ENCODE results near the gene PBX3.
A peak's percentile ranks its signal among the peaks of the same experiment; 100 is the strongest.

Gene PBX3

GRCh38 chr9:125823874-125824406 lies 76.8 kb downstream of the PBX3 start:
- DNase-seq (ENCODE audit: low spot score), result peak; percentile 7

DNA sequence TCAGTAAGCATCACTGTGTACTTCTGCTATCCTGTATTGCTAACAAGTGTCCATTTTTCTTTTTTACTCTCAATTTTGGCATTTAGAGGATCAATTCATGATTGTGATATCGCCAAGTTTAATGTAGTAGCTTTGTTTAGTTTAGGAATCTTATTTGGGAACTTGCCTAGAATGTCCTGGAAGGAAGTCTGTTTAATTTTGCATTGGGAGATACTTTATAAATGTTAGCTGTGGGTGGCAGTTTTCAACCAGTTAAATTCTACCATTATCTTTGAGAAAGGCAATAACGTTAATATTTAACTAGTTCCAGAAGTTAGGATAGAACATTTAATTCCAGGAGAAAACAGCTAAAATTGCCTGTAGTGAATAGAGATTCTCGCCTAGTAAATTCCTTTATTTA lies 78.6 kb downstream of the PBX3 start:
- no peak for DNase-seq (ENCODE audit: low spot score)

GRCh38 chr9:125826850-125827249 lies 79.7 kb downstream of the PBX3 start:
- no peak for DNase-seq (ENCODE audit: low spot score)

- no peak for DNase-seq (ENCODE audit: low spot score)
Observed at GRCh38 chr9:125829743-125830142, 82.6 kb downstream of the PBX3 start.

DNA sequence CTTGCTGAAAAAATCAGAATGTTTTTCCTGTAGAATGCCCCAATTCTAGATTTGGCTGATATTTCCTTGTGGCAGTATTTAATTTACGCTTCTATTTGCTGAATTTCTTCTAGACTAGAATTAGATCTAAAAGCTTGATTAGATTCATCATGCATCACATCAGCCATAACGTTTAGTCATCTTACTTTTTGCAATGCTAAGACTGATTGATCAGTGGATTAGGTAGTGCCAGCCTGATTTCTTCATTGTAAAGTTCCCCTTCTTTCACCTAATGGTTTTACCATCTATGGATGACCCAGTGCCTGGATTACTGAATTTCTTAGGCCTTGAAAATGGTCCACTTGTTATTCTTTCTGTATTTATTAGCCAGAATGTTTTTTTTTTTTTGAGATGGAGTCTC lies 83.9 kb downstream of the PBX3 start:
- DNase-seq (ENCODE audit: low spot score), result no peak

DNA sequence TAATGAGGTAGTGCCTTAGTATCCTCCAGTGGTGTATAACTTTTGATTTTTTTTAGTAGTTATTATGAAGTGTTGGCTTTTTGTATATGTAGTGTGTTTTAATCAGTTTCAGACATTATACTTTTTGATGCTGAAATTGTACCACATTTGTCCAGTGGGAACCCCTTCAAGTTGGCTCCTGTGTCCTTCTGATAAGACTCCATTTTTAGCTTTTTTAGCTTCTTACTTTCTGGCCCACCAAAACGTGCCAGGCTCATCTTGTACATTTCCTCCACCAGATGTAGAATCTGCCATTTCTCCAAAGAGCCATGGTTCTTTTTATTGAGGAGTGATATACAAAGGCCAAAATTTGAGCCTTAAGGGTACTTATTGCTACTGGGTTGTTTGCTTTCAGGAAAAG lies 84.4 kb downstream of the PBX3 start:
- DNase-seq (ENCODE audit: low spot score), result no peak

DNA sequence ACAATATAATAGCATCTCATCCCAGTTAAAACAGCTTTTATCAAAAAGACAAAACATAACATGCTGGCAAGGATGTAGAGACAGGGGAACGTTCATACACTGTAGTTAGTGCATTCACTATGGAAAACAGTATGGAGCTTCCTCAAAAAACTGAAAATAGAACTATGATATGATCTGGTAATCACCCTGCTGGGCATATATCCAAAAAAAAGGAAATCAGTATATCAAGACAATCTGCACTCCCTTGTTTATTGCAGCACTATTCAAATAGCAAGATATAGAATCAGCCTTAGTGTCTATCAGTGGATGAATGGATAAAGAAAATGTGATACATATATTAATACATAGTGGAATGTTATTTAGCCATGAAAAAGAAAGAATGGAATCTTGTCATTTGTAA lies 88.5 kb downstream of the PBX3 start:
- DNase-seq (ENCODE audit: low spot score), result no peak

DNA sequence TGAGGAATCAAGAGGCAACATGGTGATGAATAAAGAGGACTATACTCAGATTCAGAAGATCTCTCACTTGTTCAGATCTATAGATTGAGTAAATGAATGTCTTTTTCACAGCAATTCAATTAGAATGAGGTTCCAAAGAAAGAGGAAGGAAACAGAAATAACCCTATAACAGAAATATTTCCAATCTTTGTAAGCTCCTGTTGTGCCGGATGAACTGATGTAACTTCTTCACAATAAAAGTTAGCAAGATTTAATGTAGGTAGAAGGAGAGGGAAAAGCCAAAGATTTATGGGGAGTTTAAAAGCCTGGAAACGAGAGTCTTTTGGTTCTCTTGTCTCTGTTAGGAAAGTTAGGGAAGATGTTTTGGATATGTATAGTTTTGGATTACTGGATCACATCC lies 92.1 kb downstream of the PBX3 start:
- DNase-seq (ENCODE audit: low spot score), result no peak

DNA sequence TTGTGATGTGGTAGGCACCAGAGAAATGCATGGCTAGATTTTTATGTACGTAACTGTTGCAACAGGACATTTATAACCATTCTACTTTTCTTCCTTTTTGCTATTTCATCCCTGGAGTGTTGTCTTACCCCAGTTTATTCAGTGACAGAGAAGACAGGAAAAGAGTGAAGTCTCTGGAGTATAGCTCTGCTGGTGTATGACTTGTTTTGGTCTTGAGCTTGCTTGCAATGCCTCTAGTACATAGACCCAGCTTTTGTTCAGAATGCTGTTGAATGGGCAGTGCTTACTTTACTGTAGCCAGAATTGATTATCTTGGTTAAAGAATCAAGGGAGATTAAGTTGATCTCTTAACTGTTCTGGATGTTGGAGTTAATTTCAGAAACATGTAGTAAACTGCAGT lies 94.3 kb downstream of the PBX3 start:
- no peak for DNase-seq (ENCODE audit: low spot score)

DNA sequence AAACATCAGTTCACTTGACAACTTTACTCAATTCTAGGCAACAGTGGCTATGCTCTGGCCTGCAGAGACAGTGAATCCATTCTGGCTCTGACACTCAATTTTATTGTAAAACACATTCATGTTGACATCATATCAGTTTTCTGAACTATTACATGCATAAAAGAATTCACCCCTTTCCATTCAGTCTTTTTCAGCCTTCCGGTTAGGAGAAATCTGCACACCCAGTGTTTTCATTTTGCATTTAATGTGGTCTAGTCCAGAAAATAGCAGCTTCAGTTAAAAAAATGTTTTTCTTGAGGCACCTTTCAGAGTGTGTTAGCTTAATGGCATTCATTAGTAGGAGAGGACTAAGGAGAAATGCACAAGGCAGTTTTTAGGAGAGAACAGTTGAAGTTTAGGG lies 95.1 kb downstream of the PBX3 start:
- no peak for DNase-seq (ENCODE audit: low spot score)

DNA sequence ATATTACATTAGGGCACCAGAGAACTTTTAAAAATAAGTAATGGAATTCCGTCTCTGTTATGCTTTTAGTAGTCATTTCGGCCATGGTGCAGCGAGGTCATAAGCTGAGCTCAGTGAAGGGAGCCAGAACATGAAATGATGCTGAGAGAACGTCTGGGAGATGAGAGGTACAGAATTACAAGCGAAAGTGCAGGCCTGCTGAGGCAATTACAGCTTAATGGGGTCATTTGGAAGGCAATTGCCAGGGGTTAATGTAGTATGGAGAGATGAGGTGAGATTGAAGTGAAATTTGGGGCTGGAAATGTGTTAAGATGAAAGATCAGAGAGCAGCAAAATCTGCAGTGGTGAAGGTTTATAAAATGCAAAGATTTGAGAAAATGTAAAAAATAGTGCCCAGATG lies 96.5 kb downstream of the PBX3 start:
- DNase-seq (ENCODE audit: low spot score), result no peak

- no peak for DNase-seq (ENCODE audit: low spot score)
Observed at GRCh38 chr9:125844611-125845010, 97.4 kb downstream of the PBX3 start.

GRCh38 chr9:125845271-125845808 lies 98.2 kb downstream of the PBX3 start:
- DNase-seq (ENCODE audit: low spot score), result no peak

DNA sequence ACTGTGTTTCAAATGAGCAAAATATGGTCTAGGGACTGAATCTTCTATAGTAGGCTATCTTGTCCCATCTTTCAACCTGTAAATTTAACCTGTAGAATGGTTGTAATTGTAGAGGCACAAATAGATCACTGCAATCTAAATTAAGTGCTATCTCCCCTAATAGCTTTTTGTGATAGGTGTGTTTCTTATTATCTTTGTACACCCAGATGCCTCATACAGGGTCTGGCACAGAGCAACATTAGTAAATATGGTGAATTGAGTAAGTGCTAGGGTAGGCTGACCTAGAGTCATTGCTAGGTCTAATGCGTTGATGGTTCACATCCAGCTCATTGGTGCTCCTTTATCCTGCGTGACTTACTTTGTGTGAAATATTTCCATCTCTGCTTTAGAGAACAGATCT lies 100.6 kb downstream of the PBX3 start:
- no peak for DNase-seq (ENCODE audit: low spot score)

DNA sequence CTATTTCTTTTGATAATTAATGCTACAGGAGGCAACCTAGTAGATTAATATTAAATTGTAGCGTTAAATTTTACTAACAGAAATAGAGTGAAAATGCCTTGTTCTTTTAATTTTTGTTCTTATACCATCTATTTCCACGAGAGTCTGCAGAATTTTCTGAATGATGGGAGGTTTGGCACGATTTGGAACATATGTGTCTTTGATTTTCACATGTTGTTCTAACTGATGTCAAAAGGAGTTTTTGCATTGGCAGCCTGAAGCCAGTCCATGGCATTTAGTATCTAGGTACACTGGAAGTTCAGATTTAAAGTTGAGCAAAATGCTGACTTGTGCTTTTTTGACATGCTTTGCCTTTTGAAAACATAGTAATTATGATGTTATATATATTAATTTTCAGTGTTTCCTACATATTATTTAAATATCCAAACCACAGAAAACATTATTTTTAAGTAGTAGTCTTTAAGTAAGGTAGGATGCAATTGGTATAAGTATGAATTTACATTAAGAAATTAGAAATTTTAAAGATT lies 103.0 kb downstream of the PBX3 start:
- no peak for DNase-seq (ENCODE audit: low spot score)

- DNase-seq (ENCODE audit: low spot score), result no peak
Observed at GRCh38 chr9:125850763-125851162, 103.6 kb downstream of the PBX3 start.

DNA sequence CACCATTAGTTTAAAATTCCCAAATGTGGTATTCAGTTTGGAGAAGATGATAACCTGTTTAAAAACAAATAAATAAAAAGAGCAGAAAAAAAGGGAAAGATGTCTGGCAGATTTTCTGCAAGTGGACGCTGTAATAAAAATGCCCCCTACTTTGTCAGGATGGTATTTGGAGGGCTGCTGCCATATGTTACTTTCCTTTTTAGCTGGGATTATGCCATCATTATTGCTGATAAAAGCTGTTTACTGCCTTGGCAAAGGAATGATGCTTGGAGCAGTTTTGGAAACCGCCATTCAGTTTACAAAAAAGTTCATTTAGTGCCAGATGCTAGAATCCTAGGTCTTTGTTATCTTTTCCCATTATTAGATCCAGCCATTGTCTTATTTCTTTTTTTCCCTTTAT lies 104.8 kb downstream of the PBX3 start:
- DNase-seq (ENCODE audit: low spot score), result no peak

- DNase-seq (ENCODE audit: low spot score), result no peak
Observed at GRCh38 chr9:125852386-125852785, 105.2 kb downstream of the PBX3 start.

DNA sequence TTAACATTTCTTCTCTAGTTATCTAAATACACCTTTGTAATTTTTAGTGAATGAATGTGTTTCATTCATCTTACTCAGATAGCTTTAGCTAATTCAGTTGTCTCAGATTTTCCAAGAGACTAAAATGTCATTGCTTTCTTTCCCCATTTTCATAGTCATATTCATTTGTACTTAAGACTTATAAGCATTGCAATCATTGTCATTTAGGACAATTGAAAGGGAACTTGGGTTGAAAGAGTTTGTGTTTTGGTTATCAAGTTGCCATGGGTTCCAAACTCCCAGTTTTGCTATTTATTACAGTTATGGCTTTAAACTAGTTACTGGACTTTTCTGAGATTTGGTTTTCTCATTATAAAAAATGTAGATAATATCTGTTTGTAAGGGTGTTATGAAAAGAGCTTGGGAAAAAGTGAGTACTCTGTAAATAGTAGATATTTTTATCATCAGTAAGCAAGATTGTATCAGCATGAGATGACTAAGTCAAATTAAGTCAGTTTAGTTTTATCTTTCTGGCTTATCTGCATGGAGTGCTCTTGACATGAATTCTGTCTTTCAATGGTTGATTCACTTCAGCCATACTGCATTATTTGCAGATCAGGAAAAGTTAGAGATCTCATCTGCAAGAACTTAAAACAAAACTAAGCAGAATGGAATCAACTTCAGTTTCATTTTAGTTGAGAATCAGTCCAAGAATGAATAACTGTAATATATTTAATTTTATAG lies 107.5 kb downstream of the PBX3 start:
- DNase-seq (ENCODE audit: low spot score), result no peak

- DNase-seq (ENCODE audit: low spot score), result no peak
Observed at GRCh38 chr9:125856331-125856730, 109.2 kb downstream of the PBX3 start.

DNA sequence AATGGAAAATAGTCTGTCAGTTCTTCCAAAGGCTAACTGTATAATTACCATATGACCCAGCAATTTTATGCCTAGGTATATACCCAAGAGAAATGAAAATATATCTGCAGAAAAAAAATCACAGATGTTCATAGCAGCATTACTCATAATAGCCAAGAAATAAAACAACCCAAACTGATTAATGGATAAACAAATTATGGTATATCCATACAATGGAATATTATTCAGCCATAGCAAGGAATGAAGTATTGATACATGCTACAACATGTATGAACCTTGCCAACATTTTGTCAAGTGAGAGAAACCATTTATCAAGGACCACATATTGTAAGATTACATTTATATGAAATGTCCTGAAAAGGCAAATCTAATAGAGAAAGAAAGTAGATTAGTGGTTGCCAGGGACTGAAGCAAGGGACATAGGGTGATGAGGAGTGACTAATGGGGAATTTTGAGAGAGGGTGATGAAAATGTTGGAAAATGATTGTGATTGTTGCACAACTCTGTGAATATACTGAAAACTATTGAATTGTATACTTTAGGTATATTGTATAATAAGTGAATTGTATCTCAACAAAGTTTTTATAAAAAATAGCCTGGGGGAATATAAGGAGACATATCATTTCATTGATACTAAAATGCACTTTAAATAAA lies 114.4 kb downstream of the PBX3 start:
- no peak for DNase-seq (ENCODE audit: low spot score)

- no peak for DNase-seq (ENCODE audit: low spot score)
Observed at GRCh38 chr9:125863923-125864322, 116.8 kb downstream of the PBX3 start.

- no peak for DNase-seq (ENCODE audit: low spot score)
Observed at GRCh38 chr9:125867751-125868415, 120.7 kb downstream of the PBX3 start.

Measured in SW480 (cell line).